ENCODE measurements around the gene POU2AF1. TPM values are rescaled to one million over a fixed set of nuclear protein-coding genes. Genes with fewer than 3 reads are reported as not detected.

Gene POU2AF1
- total RNA-seq, 2 donors from 2014 or later = 6.4 to 36.6 TPM

DNA sequence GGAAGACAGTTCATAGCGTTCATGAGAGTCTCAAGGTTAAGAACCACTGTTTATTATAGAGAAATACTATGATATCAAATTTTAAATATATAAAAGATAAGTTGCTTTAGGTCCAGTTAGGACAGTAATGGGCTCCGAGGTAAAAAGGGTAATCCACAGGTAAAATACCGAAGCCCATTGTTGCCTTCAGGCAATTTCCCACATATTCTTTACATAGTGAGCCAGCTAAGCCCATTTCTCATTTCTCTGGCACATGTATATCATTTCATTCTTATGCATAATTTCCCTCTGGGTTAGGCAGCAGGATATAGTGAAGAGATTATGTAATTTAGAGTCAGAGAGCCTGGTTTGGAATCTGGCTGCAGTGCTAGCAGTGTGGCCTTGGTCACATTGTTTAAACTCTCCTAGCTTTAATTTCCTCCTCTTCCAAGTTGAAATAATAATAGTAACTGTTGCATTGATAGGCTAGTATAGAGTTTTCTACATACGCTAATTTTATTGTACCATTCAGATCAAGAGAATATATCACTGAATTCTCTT lies 7.6 kb upstream of the POU2AF1 start:
- Mint-ChIP-seq H3K4me3 (no peak overlapping the region), H3K27me3 (no peaks in the 10 kb centered on the region), H3K27ac (no peak overlapping the region), H3K4me1 (peaks cover 4% of the 10 kb centered on the region), H3K36me3 (ENCODE audit: low read depth) (no peaks in the 10 kb centered on the region), H3K9me3 (no peaks in the 10 kb centered on the region)
- no peak for ATAC-seq (replicated peaks)

DNA sequence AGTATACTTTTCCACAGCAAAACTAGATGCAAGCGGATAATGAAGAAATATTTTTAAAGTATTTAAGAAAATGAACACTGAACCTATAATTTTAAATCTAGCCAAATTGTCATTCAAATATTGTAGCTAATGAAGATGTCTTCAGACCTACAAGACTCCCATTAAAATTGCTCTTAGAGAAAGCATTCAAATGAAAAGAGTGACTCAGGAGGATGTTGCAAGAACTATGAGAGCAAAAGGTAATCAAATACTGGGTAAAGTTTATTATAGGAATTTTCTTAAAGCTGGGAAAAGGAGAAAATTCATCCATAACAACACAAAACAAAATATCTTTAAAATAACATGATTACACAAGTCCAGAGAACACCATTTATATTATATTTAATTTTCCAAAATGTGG lies 5.4 kb upstream of the POU2AF1 start:
- H3K36me3 Mint-ChIP-seq (ENCODE audit: low read depth) = no peaks in the 10 kb centered on the region

DNA sequence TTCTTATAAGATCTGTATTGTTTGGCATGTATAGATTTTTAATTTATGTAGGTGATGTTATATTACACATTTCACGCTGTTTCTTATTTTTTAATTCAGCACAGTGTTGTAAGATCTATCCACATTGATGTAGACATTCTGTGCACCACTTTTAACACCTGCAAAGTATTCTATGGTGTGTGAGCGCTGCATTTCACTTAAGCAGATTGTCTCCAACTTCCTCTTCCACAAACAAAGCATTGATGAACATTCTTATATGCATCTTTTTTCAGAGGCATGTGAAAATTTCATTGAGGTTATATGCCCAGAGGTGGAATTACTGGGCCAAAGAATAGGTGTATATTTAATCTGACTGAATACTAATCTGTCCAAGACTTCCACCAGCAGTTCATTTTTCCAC lies 3.4 kb upstream of the POU2AF1 start:
- H3K4me1 Mint-ChIP-seq = peaks cover 20% of the 10 kb centered on the region
- peaks cover 10% of the 10 kb centered on the region for H3K36me3 Mint-ChIP-seq (ENCODE audit: low read depth)
- H3K4me3 Mint-ChIP-seq = no peak overlapping the region
- no peak overlapping the region for H3K27ac Mint-ChIP-seq
- no peak for ATAC-seq (replicated peaks)
- no peaks in the 10 kb centered on the region for H3K9me3 Mint-ChIP-seq
- no peaks in the 10 kb centered on the region for H3K27me3 Mint-ChIP-seq

More for the DNA sequence above, 5.4 kb upstream of the POU2AF1 start:
- peaks cover 18% of the 10 kb centered on the region for H3K4me1 Mint-ChIP-seq
- H3K27me3 Mint-ChIP-seq = no peaks in the 10 kb centered on the region
- no peak overlapping the region for H3K4me3 Mint-ChIP-seq
- ATAC-seq (replicated peaks) = no peak
- H3K9me3 Mint-ChIP-seq = no peaks in the 10 kb centered on the region
- no peak overlapping the region for H3K27ac Mint-ChIP-seq

GRCh38 chr11:111379602-111380136 lies 594 bp upstream of the POU2AF1 start:
- H3K4me3 Mint-ChIP-seq = peak overlapping the region; percentile 79
- no peaks in the 10 kb centered on the region for H3K27me3 Mint-ChIP-seq
- peaks cover 27% of the 10 kb centered on the region for H3K4me1 Mint-ChIP-seq
- H3K9me3 Mint-ChIP-seq = no peaks in the 10 kb centered on the region
- ATAC-seq (replicated peaks) = no peak
- peak overlapping the region; percentile 94 for H3K27ac Mint-ChIP-seq
- H3K36me3 Mint-ChIP-seq (ENCODE audit: low read depth) = peaks cover 17% of the 10 kb centered on the region

DNA sequence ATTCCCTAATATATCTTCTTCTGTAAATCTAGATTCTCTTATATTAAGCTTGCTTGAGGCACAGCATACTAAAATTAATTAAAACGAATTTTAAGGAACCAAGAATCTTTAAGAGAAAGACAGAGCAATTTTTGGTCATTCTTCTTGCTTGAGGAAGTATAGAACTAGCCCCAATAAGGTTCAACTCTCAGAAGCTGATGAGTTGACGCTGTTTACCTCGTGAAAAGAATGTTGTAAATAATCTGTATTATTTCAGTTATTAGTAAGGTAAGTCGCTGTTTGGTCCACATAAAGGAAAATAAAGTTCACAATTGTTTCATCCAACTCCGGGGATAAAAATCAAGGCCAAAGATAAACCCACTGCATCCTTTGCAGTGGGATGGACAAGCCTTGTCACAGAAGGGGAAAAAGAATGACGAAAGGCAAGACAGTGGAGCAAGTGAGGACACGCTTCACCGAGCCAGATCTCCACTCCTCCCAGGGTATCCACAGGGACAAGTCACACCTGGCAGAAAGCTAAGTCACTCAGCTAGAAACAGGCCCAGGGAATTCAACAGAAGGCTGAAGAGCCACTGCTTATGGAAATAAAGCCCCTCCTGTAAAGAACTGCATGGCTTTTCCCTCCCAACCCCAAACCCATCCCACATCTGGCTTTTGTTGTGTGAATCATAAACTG lies 752 bp downstream of the POU2AF1 start:
- Mint-ChIP-seq H3K27me3 (no peaks in the 10 kb centered on the region), H3K4me1 (peaks cover 27% of the 10 kb centered on the region), H3K27ac (peak overlapping the region; percentile 94), H3K36me3 (ENCODE audit: low read depth) (peaks cover 17% of the 10 kb centered on the region), H3K9me3 (no peaks in the 10 kb centered on the region), H3K4me3 (peak overlapping the region; percentile 79)
- no peak for ATAC-seq (replicated peaks)

DNA sequence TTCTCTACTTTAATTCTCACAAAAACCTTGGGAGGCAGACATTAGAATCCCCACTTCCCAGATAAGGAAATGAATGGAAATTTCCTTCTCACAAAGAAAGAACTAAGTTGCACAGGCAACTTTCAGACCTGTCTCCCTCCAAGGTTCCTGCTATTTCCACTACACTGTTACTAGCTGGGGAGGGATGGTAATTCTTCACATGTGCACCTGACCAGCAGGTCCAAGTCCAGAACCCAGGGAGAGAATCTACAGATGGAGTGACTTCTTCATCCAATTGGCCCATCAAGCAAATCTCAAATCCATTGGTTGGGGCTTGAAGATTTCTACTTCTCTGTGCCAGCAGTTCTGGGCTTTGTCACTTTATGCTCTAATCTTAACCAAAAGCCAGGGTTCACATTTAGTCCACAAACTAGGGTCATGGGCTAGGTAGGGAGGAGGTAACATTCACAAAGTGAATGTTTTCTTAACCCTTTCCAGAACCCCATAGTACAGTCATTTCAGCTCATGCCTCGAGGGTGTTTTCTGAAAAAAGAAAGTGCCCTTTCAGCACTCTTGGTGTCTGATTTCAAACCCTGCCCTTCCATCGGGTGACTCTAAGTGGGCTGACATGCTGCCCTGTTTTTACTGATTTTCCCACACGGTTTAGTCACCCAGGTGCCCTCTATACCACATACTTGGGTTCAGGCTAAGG lies 2.7 kb downstream of the POU2AF1 start:
- H3K27ac Mint-ChIP-seq = peak overlapping the region; percentile 94
- no peaks in the 10 kb centered on the region for H3K27me3 Mint-ChIP-seq
- H3K9me3 Mint-ChIP-seq = no peaks in the 10 kb centered on the region
- H3K36me3 Mint-ChIP-seq (ENCODE audit: low read depth) = peaks cover 21% of the 10 kb centered on the region
- peak overlapping the region; percentile 79 for H3K4me3 Mint-ChIP-seq
- ATAC-seq (replicated peaks) = peak; percentile 66
- peaks cover 38% of the 10 kb centered on the region for H3K4me1 Mint-ChIP-seq

DNA sequence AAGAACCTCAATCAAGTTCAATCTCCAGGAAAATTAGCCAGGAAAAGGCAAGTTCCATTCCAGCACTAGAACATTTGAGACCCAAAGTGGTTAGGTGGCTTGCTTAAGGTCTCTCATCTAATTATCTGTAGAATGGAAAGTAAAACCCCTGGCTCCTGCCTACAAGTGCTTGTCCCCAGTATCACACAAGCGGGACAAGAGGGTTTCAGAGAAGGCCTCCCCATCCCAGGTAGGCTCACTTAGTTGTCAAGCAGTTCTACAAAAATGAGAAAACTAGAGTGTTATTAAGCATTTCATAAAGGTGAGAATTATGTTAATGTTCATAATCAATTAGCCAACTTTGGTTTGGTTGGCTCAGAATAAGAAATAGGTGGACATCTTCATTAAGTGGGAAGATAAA lies 5.5 kb downstream of the POU2AF1 start:
- Mint-ChIP-seq H3K36me3 (ENCODE audit: low read depth) (peaks cover 20% of the 10 kb centered on the region), H3K9me3 (no peaks in the 10 kb centered on the region), H3K27ac (peak overlapping the region; percentile 84), H3K4me3 (no peak overlapping the region), H3K4me1 (peaks cover 29% of the 10 kb centered on the region), H3K27me3 (no peaks in the 10 kb centered on the region)
- no peak for ATAC-seq (replicated peaks)

- no peaks in the 10 kb centered on the region for H3K27me3 Mint-ChIP-seq
- peaks cover 25% of the 10 kb centered on the region for H3K4me1 Mint-ChIP-seq
- peak overlapping the region; percentile 84 for H3K27ac Mint-ChIP-seq
- H3K9me3 Mint-ChIP-seq = no peaks in the 10 kb centered on the region
- peak overlapping the region; percentile 63 for H3K4me3 Mint-ChIP-seq
- no peak for ATAC-seq (replicated peaks)
- peaks cover 17% of the 10 kb centered on the region for H3K36me3 Mint-ChIP-seq (ENCODE audit: low read depth)
These were observed 6.5 kb downstream of the POU2AF1 start for GRCh38 chr11:111372538-111372937.

DNA sequence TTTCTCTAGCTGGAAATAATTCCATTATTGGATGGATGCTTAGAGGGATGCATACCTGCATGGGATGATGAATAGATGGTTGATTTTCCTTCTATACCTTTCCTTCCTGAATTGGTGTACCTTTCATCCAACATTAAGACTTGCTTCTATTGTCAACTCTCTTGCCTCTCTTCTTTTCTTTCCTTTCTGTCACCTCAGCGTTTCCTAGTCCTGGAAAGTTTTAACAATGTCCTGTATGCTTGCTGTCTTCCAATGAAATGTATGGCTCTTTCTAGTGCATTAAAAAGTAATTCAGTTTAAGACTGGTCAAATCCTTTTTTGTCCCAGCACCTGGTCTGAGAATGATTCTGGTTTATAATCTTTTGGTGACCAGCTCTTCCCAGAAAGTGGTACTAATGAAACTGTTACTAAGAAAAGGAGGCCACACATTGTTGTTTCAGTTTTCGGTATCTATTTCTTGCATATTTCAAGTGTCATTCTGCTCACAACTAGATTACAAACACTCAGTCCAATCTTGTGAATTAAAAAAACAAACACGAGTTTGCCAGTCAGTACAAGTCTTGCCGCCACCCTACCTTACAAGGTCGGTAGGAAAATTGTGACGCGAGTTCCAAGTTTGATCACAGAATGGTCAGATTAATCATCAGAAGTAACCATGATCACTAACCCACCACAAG lies 8.0 kb downstream of the POU2AF1 start:
- Mint-ChIP-seq H3K4me3 (peak overlapping the region; percentile 63), H3K36me3 (ENCODE audit: low read depth) (peaks cover 11% of the 10 kb centered on the region), H3K27me3 (no peaks in the 10 kb centered on the region), H3K27ac (peak overlapping the region; percentile 84), H3K9me3 (no peaks in the 10 kb centered on the region), H3K4me1 (peaks cover 19% of the 10 kb centered on the region)
- peak; percentile 92 for ATAC-seq (replicated peaks)

- no peaks in the 10 kb centered on the region for H3K27me3 Mint-ChIP-seq
- peak overlapping the region; percentile 84 for H3K27ac Mint-ChIP-seq
- no peak for ATAC-seq (replicated peaks)
- peaks cover 9% of the 10 kb centered on the region for H3K36me3 Mint-ChIP-seq (ENCODE audit: low read depth)
- peaks cover 17% of the 10 kb centered on the region for H3K4me1 Mint-ChIP-seq
- H3K4me3 Mint-ChIP-seq = peak overlapping the region; percentile 63
- H3K9me3 Mint-ChIP-seq = no peaks in the 10 kb centered on the region
These were observed 8.7 kb downstream of the POU2AF1 start for GRCh38 chr11:111370270-111370901.

- Mint-ChIP-seq H3K4me1 (peaks cover 17% of the 10 kb centered on the region), H3K27me3 (no peaks in the 10 kb centered on the region), H3K36me3 (ENCODE audit: low read depth) (peaks cover 9% of the 10 kb centered on the region), H3K9me3 (no peaks in the 10 kb centered on the region), H3K27ac (no peak overlapping the region), H3K4me3 (no peak overlapping the region)
- no peak for ATAC-seq (replicated peaks)
These were observed 10.9 kb downstream of the POU2AF1 start for GRCh38 chr11:111368285-111368560.

DNA sequence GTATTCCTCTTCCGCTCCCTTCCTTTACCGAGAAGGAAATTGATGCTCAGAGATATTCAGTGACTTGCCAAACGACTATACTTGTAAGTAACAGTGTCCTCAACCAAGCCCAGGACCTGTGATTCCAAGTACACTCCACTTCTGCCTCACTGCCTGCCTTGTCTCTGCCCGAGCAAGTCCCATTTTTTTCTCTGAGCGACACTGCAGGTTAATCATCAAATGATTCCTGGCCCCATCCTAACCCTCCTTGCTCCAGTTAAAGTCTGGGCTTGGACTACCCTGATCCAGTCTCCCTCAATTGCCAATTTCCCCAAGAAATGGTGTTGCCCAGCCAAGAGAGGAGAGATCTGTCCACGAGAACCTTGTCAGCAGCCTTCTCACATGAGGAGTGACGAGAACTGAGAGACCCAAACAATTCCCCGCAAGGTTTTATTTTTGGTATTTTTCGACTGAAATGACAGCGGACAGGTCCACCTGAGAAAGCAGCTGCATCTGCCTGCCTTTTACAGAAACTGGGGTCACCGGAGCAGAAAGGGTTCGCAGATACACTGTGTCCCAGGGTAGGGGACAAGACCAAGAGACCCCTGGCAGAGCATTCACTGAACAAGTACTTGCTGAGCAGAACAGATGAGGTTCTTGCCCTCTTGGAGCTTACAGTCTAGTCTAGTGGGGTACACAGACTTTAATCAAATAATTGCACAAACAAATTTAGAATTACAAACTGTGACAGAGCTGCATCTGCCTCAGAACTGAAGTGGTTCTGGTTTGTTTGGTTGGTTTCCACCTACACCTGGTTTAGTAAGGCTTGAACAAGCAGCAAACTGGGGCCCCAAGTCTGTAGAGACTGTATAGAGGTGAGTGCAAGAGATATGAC lies 11.4 kb downstream of the POU2AF1 start:
- Mint-ChIP-seq H3K27me3 (no peaks in the 10 kb centered on the region), H3K4me1 (peaks cover 14% of the 10 kb centered on the region), H3K4me3 (no peak overlapping the region), H3K36me3 (ENCODE audit: low read depth) (peaks cover 9% of the 10 kb centered on the region), H3K27ac (no peak overlapping the region), H3K9me3 (no peaks in the 10 kb centered on the region)
- no peak for ATAC-seq (replicated peaks)

DNA sequence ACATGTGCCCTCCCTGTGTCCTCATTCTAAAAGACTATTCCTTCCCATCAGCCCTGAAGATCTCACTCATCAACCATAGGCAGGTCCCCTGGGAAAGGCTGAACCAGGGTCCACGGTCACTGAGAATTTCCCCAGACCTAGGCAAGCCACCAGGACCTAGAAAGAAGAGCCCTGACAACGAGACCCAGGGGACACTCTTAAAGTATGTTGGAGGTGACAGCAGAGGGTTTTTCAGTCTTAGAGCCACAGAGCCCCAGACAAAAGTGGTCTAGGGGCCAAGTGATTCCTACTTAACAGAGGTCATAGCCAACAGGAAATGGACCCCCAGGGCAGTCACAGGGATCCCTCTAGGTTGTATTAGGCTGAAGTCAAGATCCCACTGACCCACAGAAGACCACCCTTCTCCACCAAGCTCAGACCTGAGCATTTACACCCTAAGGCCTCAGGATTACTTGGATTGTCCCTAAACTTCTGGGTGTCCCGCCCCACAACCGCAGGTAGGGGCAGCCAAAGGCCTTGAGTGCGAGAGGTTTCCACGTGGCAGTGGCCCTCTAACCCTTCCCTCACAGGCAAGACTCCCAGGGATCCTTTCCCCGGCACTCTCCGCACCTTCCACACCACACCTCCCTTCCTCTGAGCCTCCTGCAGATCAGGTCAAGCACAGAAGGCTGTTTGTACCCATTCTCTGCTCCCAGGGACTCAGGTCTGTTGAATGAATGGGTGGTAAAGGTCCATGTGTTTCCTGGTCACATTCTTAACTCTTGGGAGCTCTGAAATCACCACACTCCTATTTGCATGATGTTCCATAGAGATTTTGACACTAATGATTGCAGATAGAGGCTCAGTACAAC lies 12.3 kb downstream of the POU2AF1 start:
- H3K4me3 Mint-ChIP-seq = no peak overlapping the region
- no peak overlapping the region for H3K27ac Mint-ChIP-seq
- peaks cover 12% of the 10 kb centered on the region for H3K4me1 Mint-ChIP-seq
- no peaks in the 10 kb centered on the region for H3K27me3 Mint-ChIP-seq
- ATAC-seq (replicated peaks) = no peak
- no peaks in the 10 kb centered on the region for H3K9me3 Mint-ChIP-seq
- H3K36me3 Mint-ChIP-seq (ENCODE audit: low read depth) = peaks cover 9% of the 10 kb centered on the region

All from activated T-helper 17 cell treated with anti-CD3 and anti-CD28 coated beads, Interleukin-2, amount 50 U/mL, for 72 hours (primary cell).